Nephron (organoid): ENCODE results near the gene ABTB1.

ENCODE experiments used
- H3K27ac Mint-ChIP-seq, 3 experiments: 2 replicates each; pipeline ENCODE4 v1.8.0; 2020; ENCODE audit warnings: mixed read lengths in 3 of 3, mild to moderate bottlenecking in 2 of 3, moderate library complexity in 1 of 3
- H3K27me3 Mint-ChIP-seq: 2 replicates; pipeline ENCODE4 v1.8.0; 2021; ENCODE audit warnings: low read depth, mild to moderate bottlenecking, moderate library complexity, mixed read lengths
- H3K36me3 Mint-ChIP-seq: 2 replicates; pipeline ENCODE4 v1.8.0; 2020; ENCODE audit warnings: low read depth, mixed read lengths
- H3K4me1 Mint-ChIP-seq: 2 replicates; pipeline ENCODE4 v1.8.0; 2020; ENCODE audit warnings: mixed read lengths
- H3K4me3 Mint-ChIP-seq, 3 experiments: 2 replicates each; pipeline ENCODE4 v1.8.0; 2020; ENCODE audit warnings: mild to moderate bottlenecking in 3 of 3, mixed read lengths in 3 of 3, moderate library complexity in 2 of 3
- H3K9me3 Mint-ChIP-seq: 2 replicates; pipeline ENCODE4 v1.8.0; 2020; ENCODE audit warnings: mixed read lengths
- TF ChIP-seq, protein P1 (sequence below), 3 experiments: fragments of 200-600 bp; sonication (generic); IDR thresholded peaks; one replicate each; pipeline ENCODE4 v1.5.0; 2021; ENCODE audit warnings: antibody characterized with exemption in 3 of 3; ENCODE audit not compliant: unreplicated experiment in 3 of 3

ABTB1 gene

DNA sequence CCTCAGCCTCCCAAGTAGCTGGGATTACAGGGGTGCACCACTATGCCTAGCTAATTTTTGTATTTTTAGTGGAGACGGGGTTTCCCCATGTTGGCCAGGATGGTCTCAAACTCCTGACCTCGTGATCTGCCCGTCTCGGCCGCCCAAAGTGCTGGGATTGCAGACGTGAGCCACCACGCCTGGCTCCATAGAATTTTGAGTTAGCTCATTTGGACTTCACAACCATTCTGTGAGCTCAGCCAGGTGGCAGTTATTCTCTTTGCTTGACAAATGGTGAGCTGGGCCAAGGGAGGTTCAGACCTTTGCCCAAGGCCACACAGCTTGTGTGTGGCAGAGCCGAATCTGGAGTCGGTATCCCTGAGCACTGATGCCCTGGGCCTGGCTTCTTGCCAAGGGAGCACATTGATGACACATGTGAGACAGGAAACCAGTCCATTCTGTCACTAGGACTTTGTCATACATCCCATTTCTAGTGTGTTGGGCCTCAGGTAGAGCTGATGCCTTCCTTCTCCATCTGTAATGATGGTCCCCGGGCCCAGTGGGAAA is 26.2 kb upstream of the ABTB1 start:
- no peaks in the 10 kb centered on the region for H3K9me3 Mint-ChIP-seq
- no peaks in the 10 kb centered on the region for H3K27me3 Mint-ChIP-seq
- no peak overlapping the region for H3K4me3 Mint-ChIP-seq
- H3K36me3 Mint-ChIP-seq, result peaks cover 17% of the 10 kb centered on the region
- TF ChIP-seq, protein P1, sequence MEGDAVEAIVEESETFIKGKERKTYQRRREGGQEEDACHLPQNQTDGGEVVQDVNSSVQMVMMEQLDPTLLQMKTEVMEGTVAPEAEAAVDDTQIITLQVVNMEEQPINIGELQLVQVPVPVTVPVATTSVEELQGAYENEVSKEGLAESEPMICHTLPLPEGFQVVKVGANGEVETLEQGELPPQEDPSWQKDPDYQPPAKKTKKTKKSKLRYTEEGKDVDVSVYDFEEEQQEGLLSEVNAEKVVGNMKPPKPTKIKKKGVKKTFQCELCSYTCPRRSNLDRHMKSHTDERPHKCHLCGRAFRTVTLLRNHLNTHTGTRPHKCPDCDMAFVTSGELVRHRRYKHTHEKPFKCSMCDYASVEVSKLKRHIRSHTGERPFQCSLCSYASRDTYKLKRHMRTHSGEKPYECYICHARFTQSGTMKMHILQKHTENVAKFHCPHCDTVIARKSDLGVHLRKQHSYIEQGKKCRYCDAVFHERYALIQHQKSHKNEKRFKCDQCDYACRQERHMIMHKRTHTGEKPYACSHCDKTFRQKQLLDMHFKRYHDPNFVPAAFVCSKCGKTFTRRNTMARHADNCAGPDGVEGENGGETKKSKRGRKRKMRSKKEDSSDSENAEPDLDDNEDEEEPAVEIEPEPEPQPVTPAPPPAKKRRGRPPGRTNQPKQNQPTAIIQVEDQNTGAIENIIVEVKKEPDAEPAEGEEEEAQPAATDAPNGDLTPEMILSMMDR (IDR thresholded peaks at IDR 0.05; ENCODE audit: unreplicated experiment in 3 of 3), result no peak
- H3K27ac Mint-ChIP-seq, result peak overlapping the region; percentile 84 to 95 (median 89)
- H3K4me1 Mint-ChIP-seq, result no peaks in the 10 kb centered on the region

GRCh38 chr3:127647166-127647844 is 25.4 kb upstream of the ABTB1 start:
- Mint-ChIP-seq H3K9me3 (no peaks in the 10 kb centered on the region), H3K27ac (peak overlapping the region; percentile 84 to 95 (median 89)), H3K27me3 (no peaks in the 10 kb centered on the region), H3K4me1 (no peaks in the 10 kb centered on the region), H3K36me3 (peaks cover 15% of the 10 kb centered on the region), H3K4me3 (no peak overlapping the region)
- TF ChIP-seq, protein P1 (IDR thresholded peaks at IDR 0.05; ENCODE audit: unreplicated experiment in 3 of 3), result no peak

DNA sequence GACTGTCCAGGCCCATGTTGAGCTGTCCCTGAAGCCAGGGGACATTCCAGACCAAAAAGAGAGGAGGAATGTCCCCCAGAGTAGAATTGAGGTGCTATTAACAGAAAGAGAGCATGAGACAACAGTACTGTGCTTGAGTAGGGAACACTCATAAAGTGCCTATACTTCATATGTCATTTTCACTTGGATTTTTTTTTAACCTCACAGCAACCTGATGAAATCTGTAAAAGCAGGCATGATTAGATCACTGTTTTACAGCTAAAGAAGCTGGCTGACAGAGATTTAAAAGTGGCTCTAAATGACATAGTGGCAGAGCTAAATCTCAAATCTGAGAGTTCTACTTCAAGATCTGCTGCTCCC is 24.9 kb upstream of the ABTB1 start:
- peaks cover 13% of the 10 kb centered on the region for H3K36me3 Mint-ChIP-seq
- H3K4me3 Mint-ChIP-seq, result no peak overlapping the region
- no peaks in the 10 kb centered on the region for H3K4me1 Mint-ChIP-seq
- no peaks in the 10 kb centered on the region for H3K9me3 Mint-ChIP-seq
- no peaks in the 10 kb centered on the region for H3K27me3 Mint-ChIP-seq
- peak overlapping the region; percentile 84 to 95 (median 89) for H3K27ac Mint-ChIP-seq
- TF ChIP-seq, protein P1 (IDR thresholded peaks at IDR 0.05; ENCODE audit: unreplicated experiment in 3 of 3), result no peak

- TF ChIP-seq, protein P1 (IDR thresholded peaks at IDR 0.05; ENCODE audit: unreplicated experiment in 3 of 3), result no peak
- no peaks in the 10 kb centered on the region for H3K36me3 Mint-ChIP-seq
- H3K27me3 Mint-ChIP-seq, result no peaks in the 10 kb centered on the region
- H3K9me3 Mint-ChIP-seq, result no peaks in the 10 kb centered on the region
- H3K4me1 Mint-ChIP-seq, result peaks cover 9% of the 10 kb centered on the region
- no peak overlapping the region for H3K4me3 Mint-ChIP-seq
- peak overlapping the region; percentile 3 to 35 (median 11) for H3K27ac Mint-ChIP-seq
These were observed 22.5 kb upstream of the ABTB1 start for GRCh38 chr3:127650236-127650635.

GRCh38 chr3:127651516-127652172 is 21.1 kb upstream of the ABTB1 start:
- TF ChIP-seq, protein P1 (IDR thresholded peaks at IDR 0.05; ENCODE audit: unreplicated experiment in 3 of 3), result no peak
- H3K27me3 Mint-ChIP-seq, result no peaks in the 10 kb centered on the region
- H3K9me3 Mint-ChIP-seq, result no peaks in the 10 kb centered on the region
- no peaks in the 10 kb centered on the region for H3K36me3 Mint-ChIP-seq
- H3K4me3 Mint-ChIP-seq, result no peak overlapping the region
- H3K27ac Mint-ChIP-seq, result no peak overlapping the region
- peaks cover 17% of the 10 kb centered on the region for H3K4me1 Mint-ChIP-seq
